GM12878 (cell line): Measurements from ENCODE around the gene DEFB132. TPM values are rescaled to one million over a fixed set of nuclear protein-coding genes. Genes with fewer than 3 reads are reported as not detected.

ENCODE experiments used
- ATAC-seq: fragments of 200-7000 bp; cut with Tn5 transposase; 3 replicates; pipeline ENCODE4 v1.9.1; 2020; ENCODE audit warnings: mild to moderate bottlenecking, moderate library complexity
- BruUV-seq: library from RNA; stranded (reverse); fragments of 400-500 nt; replicated peaks from 2 replicates; lab custom pipeline; 2021; lab: Mats Ljungman, UMichigan
- CTCF ChIA-PET: fragments of 300-600 bp; sonication (Branson Sonifier 250); formaldehyde crosslinking; extraction: SDS; loops from one replicate; lab custom pipeline; 2021; ENCODE audit warnings: inconsistent platforms; lab: Yijun Ruan, JAX
- POLR2A ChIA-PET: fragments of 350-600 bp; formaldehyde crosslinking; extraction: SDS; loops from one replicate; lab custom pipeline; 2021; ENCODE audit warnings: inconsistent platforms; lab: Charles Lee
- RAD21 ChIA-PET: fragments of 300-600 bp; sonication (Branson Sonifier 250); formaldehyde crosslinking; loops from one replicate; lab custom pipeline; 2023; ENCODE audit warnings: antibody characterized with exemption; ENCODE audit not compliant: unreplicated experiment; lab: Charles Lee
- SMC1A ChIA-PET: fragments of 300-600 bp; sonication (Branson Sonifier 250); formaldehyde crosslinking; loops from one replicate; lab custom pipeline; 2023; ENCODE audit not compliant: unreplicated experiment, uncharacterized antibody; lab: Charles Lee
- DNase-seq: peaks from one replicate; pipeline ENCODE4 v3.0.0-alpha.2; 2011; ENCODE audit warnings: low read depth, low spot score
- FAIRE-seq: peaks from 3 replicates; lab custom pipeline; 2011; peaks lifted over from hg19 to GRCh38; lab: Jason Lieb, UNC
- H2AFZ ChIP-seq: 2 replicates; pipeline ENCODE4 v1.6.0; 2011; ENCODE audit warnings: low read depth, low read length, control low read depth; ENCODE audit not compliant: control insufficient read depth
- H3K27ac ChIP-seq: 2 replicates; pipeline ENCODE4 v1.5.1; 2011; ENCODE audit warnings: control low read depth; ENCODE audit not compliant: control insufficient read depth, insufficient read depth
- H3K27me3 ChIP-seq, 2 experiments: replicated peaks in 1 of 2; 2 replicates each; pipeline versions ENCODE4 v1.6.0 to v1.6.1; 2011; ENCODE audit warnings: low read length in 1 of 2; ENCODE audit not compliant: control insufficient read depth in 2 of 2, insufficient read depth in 2 of 2
- H3K36me3 ChIP-seq, 2 experiments: 2 replicates each; pipeline ENCODE4 v1.5.1; 2011; ENCODE audit warnings: low read length in 1 of 2; ENCODE audit not compliant: control insufficient read depth in 2 of 2, insufficient read depth in 2 of 2
- H3K4me1 ChIP-seq: 2 replicates; pipeline ENCODE4 v1.6.1; 2011; ENCODE audit warnings: mild to moderate bottlenecking, low read length, moderate library complexity, mixed read lengths; ENCODE audit not compliant: control insufficient read depth, insufficient read depth
- H3K4me2 ChIP-seq: 2 replicates; pipeline ENCODE4 v1.6.0; 2011; ENCODE audit warnings: control low read depth; ENCODE audit not compliant: control insufficient read depth, insufficient read depth
- H3K4me3 ChIP-seq: fragments of 200-600 bp; sonication (generic); 2 replicates; pipeline ENCODE4 v1.5.1; 2016
- H3K79me2 ChIP-seq: 2 replicates; pipeline ENCODE4 v1.6.0; 2011; ENCODE audit warnings: low read length; ENCODE audit not compliant: control insufficient read depth, insufficient read depth
- H3K9ac ChIP-seq: 2 replicates; pipeline ENCODE4 v1.8.0; 2011; ENCODE audit warnings: low read length, control low read depth, mixed read lengths; ENCODE audit not compliant: control insufficient read depth, insufficient read depth
- H3K9me3 ChIP-seq: replicated peaks from 3 replicates; pipeline ENCODE4 v1.5.1; 2011; ENCODE audit warnings: mild to moderate bottlenecking, low read length; ENCODE audit not compliant: control insufficient read depth, insufficient read depth
- H4K20me1 ChIP-seq: 2 replicates; pipeline ENCODE4 v1.6.0; 2011; ENCODE audit not compliant: control insufficient read depth, insufficient read depth
- ATF7 ChIP-seq: fragments of 450-650 bp; IDR thresholded peaks from 2 replicates; pipeline ENCODE4 v1.6.1; 2016; ENCODE audit warnings: low read depth, mild to moderate bottlenecking
- CHD4 ChIP-seq: fragments of 200-600 bp; sonication (generic); IDR thresholded peaks from 2 replicates; pipeline ENCODE4 v1.6.1; 2016; ENCODE audit warnings: mild to moderate bottlenecking
- LARP7 ChIP-seq: fragments of 450-650 bp; IDR thresholded peaks from 2 replicates; pipeline ENCODE4 v1.6.1; 2017; ENCODE audit warnings: mild to moderate bottlenecking
- NBN ChIP-seq: fragments of 450-650 bp; IDR thresholded peaks from 2 replicates; pipeline ENCODE4 v1.6.1; 2016
- NFXL1 ChIP-seq: fragments of 450-650 bp; IDR thresholded peaks from 2 replicates; pipeline ENCODE4 v1.6.1; 2017; ENCODE audit warnings: antibody characterized with exemption, mild to moderate bottlenecking, borderline replicate concordance
- SREBF2 ChIP-seq: IDR thresholded peaks from 2 replicates; pipeline ENCODE4 v1.6.1; 2012; ENCODE audit warnings: mild to moderate bottlenecking, low read length
- TCF12 ChIP-seq: IDR thresholded peaks from 2 replicates; pipeline ENCODE4 v1.6.1; 2011; ENCODE audit warnings: low read depth, mild to moderate bottlenecking, low read length
- ZBED1 ChIP-seq: IDR thresholded peaks from 2 replicates; pipeline ENCODE4 v1.6.1; 2016; ENCODE audit warnings: borderline replicate concordance
- ZNF384 ChIP-seq: IDR thresholded peaks from 2 replicates; pipeline ENCODE4 v1.6.1; 2012; ENCODE audit warnings: low read depth, mild to moderate bottlenecking, low read length, improper control_type of control experiment, borderline replicate concordance
- WGBS: methylation state at CpG from one replicate; pipeline ENCODE4 v1.1.6; 2016; ENCODE audit warnings: low lambda C conversion rate; ENCODE audit not compliant: insufficient replicate concordance, insufficient coverage; ENCODE audit errors: missing lambda C conversion rate; 5-methylcytosine and 5-hydroxymethylcytosine counted together
- in situ Hi-C: fragments of 300-500 bp; cut with MboI; formaldehyde crosslinking; loops from 9 replicates; pipeline ENCODE4 v1.14.3; 2018; ENCODE audit warnings: mixed read lengths
- intact Hi-C: fragments of 100-400 bp; cut with micrococcal nuclease; formaldehyde crosslinking; loops from one replicate; pipeline ENCODE4 v1.14.2; 2022; ENCODE audit not compliant: unreplicated experiment
- polyA plus RNA-seq, 11 experiments: library from polyadenylated mRNA; depleted of rRNA in 4 of 11; unstranded in 6 of 11; stranded (reverse) in 5 of 11; fragments of >200 nt; fragmentation: Nextera tagmentation in 4 of 11; fragmentation: Illumina TruSeq in 1 of 11; extraction: Ambion mirVana in 4 of 11; extraction: Trizol in 1 of 11; gene quantifications; 1 replicate in 1 of 11; 2 replicates in 10 of 11; pipeline versions ENCODE4 v1.2.1 to v1.2.3, GENCODE V29; 2011 to 2016; ENCODE audit warnings: inconsistent platforms in 2 of 11, missing spikeins in 2 of 11, low read depth in 1 of 11
- total RNA-seq, 4 experiments: library from RNA; depleted of rRNA in 3 of 4; stranded (reverse); fragments of >200 nt in 3 of 4; fragmentation: Illumina TruSeq in 1 of 4; extraction: Trizol in 1 of 4; gene quantifications; 2 replicates each; pipeline versions ENCODE4 v1.2.1 to v1.2.3, GENCODE V29; 2013 to 2021
- TF ChIP-seq, protein P1 (sequence below): fragments of 450-650 bp; IDR thresholded peaks from 2 replicates; pipeline ENCODE4 v1.6.1; 2017; ENCODE audit warnings: mild to moderate bottlenecking, moderate library complexity

The DEFB132 gene
- total and polyA plus RNA-seq, 10 of the 15 experiments (the other 5 are each of a cell fraction or from before 2014, with no cell fraction given), result not detected

- no peaks in the 10 kb centered on the region for H4K20me1 ChIP-seq
- TF ChIP-seq LARP7, result no peak
- no peak for TF ChIP-seq NFXL1
- TF ChIP-seq ZBED1, result no peak
- TF ChIP-seq, protein P1, sequence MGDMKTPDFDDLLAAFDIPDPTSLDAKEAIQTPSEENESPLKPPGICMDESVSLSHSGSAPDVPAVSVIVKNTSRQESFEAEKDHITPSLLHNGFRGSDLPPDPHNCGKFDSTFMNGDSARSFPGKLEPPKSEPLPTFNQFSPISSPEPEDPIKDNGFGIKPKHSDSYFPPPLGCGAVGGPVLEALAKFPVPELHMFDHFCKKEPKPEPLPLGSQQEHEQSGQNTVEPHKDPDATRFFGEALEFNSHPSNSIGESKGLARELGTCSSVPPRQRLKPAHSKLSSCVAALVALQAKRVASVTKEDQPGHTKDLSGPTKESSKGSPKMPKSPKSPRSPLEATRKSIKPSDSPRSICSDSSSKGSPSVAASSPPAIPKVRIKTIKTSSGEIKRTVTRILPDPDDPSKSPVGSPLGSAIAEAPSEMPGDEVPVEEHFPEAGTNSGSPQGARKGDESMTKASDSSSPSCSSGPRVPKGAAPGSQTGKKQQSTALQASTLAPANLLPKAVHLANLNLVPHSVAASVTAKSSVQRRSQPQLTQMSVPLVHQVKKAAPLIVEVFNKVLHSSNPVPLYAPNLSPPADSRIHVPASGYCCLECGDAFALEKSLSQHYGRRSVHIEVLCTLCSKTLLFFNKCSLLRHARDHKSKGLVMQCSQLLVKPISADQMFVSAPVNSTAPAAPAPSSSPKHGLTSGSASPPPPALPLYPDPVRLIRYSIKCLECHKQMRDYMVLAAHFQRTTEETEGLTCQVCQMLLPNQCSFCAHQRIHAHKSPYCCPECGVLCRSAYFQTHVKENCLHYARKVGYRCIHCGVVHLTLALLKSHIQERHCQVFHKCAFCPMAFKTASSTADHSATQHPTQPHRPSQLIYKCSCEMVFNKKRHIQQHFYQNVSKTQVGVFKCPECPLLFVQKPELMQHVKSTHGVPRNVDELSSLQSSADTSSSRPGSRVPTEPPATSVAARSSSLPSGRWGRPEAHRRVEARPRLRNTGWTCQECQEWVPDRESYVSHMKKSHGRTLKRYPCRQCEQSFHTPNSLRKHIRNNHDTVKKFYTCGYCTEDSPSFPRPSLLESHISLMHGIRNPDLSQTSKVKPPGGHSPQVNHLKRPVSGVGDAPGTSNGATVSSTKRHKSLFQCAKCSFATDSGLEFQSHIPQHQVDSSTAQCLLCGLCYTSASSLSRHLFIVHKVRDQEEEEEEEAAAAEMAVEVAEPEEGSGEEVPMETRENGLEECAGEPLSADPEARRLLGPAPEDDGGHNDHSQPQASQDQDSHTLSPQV, result no peak
- no peak for TF ChIP-seq ZNF384
- TF ChIP-seq NBN, result no peak
- TF ChIP-seq SREBF2, result no peak
- no peak for TF ChIP-seq TCF12
- TF ChIP-seq CHD4, result no peak
- no peak for TF ChIP-seq ATF7
- FAIRE-seq (no peak), DNase-seq (no peak), ATAC-seq (no peak)
- no peak overlapping the region for H2AFZ ChIP-seq
- SMC1A ChIA-PET, result interaction anchor here (0.6 to 1.3 kb wide), 2 partner anchors 13 to 55 kb away, joined by 5 read pairs; no protein-coding TSS in a partner anchor
- POLR2A ChIA-PET, result no interaction called here
- H3K27me3 ChIP-seq, result no peaks in the 10 kb centered on the region; a peak in 1 of 4 replicates
- 9% methylated on average over 7 of the region's 7 CpGs for WGBS
- RAD21 ChIA-PET, result interaction anchor here (0.7 to 1.2 kb wide), 3 partner anchors 55 to 119 kb away, joined by 3 to 5 read pairs (median 4); no protein-coding TSS in a partner anchor
- intact Hi-C loops (no loop called here), in situ Hi-C loops (loop anchor here (5.0 kb wide), 1 partner anchor 121 kb away; no protein-coding TSS in a partner anchor)
- no peaks in the 10 kb centered on the region for H3K9me3 ChIP-seq
- BruUV-seq, result no TSS peak
- H3K9ac ChIP-seq, result no peak overlapping the region
- H3K4me2 ChIP-seq, result no peak overlapping the region
- no peaks in the 10 kb centered on the region for H3K4me1 ChIP-seq
- H3K79me2 ChIP-seq, result no peaks in the 10 kb centered on the region
- H3K4me3 ChIP-seq, result no peak overlapping the region
- no peaks in the 10 kb centered on the region for H3K36me3 ChIP-seq
- CTCF ChIA-PET, result interaction anchor here (1.0 to 6.0 kb wide), 4 partner anchors 55 to 123 kb away, joined by 3 to 41 read pairs (median 8); no protein-coding TSS in a partner anchor
- H3K27ac ChIP-seq, result no peak overlapping the region
These were observed 46.6 kb upstream of the DEFB132 start for GRCh38 chr20:210809-211502.
